GM18498 (cell line): ENCODE data around the gene CRIM1.
"Not testable (repeated sequence)": the region's sequence is repeated elsewhere in the genome, so short reads cannot be mapped to it uniquely, and the experiment has no call there.

Experiments used
- ATAC-seq: cut with Tn5 transposase; IDR thresholded peaks from one replicate; pipeline ENCODE4 v1.9.1; 2021; ENCODE audit warnings: mild to moderate bottlenecking, moderate library complexity; ENCODE audit not compliant: unreplicated experiment

The CRIM1 gene

GRCh38 chr2:36355151-36355889, at the start of gene CRIM1:
TSS of gene CRIM1 (plus strand) at chr2:36355778. CDS start at chr2:36356293, 515 bp downstream.
- peak; percentile 53 for ATAC-seq

GRCh38 chr2:36307441-36307840, 48.1 kb upstream of the CRIM1 start:
- ATAC-seq = no peak

- not testable (repeated sequence) for ATAC-seq
Measured at GRCh38 chr2:36310444-36310843, 45.1 kb upstream of the CRIM1 start.

GRCh38 chr2:36318547-36318946, 37.0 kb upstream of the CRIM1 start:
- ATAC-seq = no peak

- no peak for ATAC-seq
Measured at GRCh38 chr2:36322108-36322507, 33.5 kb upstream of the CRIM1 start.

- no peak for ATAC-seq
Measured at GRCh38 chr2:36326286-36326685, 29.3 kb upstream of the CRIM1 start.

GRCh38 chr2:36329251-36329650, 26.3 kb upstream of the CRIM1 start:
- no peak for ATAC-seq

- ATAC-seq = no peak
Measured at GRCh38 chr2:36329746-36330472, 25.7 kb upstream of the CRIM1 start.

GRCh38 chr2:36330473-36331395, 24.8 kb upstream of the CRIM1 start:
- no peak for ATAC-seq

GRCh38 chr2:36333350-36334012, 22.1 kb upstream of the CRIM1 start:
- ATAC-seq = no peak

- no peak for ATAC-seq
Measured at GRCh38 chr2:36335597-36335996, 20.0 kb upstream of the CRIM1 start.

GRCh38 chr2:36336321-36336720, 19.3 kb upstream of the CRIM1 start:
- no peak for ATAC-seq

GRCh38 chr2:36337354-36337753, 18.2 kb upstream of the CRIM1 start:
- peak; percentile 58 for ATAC-seq

GRCh38 chr2:36338124-36338826, 17.3 kb upstream of the CRIM1 start:
- ATAC-seq = no peak

GRCh38 chr2:36338827-36339145, 16.8 kb upstream of the CRIM1 start:
- ATAC-seq = no peak

- no peak for ATAC-seq
Measured at GRCh38 chr2:36339607-36340218, 15.9 kb upstream of the CRIM1 start.

- ATAC-seq = no peak
Measured at GRCh38 chr2:36343606-36344005, 12.0 kb upstream of the CRIM1 start.

- no peak for ATAC-seq
Measured at GRCh38 chr2:36348721-36349120, 6.9 kb upstream of the CRIM1 start.

GRCh38 chr2:36351291-36351690, 4.3 kb upstream of the CRIM1 start:
- no peak for ATAC-seq
